Measurements from ENCODE around the gene GNPTG.

GNPTG gene

DNA sequence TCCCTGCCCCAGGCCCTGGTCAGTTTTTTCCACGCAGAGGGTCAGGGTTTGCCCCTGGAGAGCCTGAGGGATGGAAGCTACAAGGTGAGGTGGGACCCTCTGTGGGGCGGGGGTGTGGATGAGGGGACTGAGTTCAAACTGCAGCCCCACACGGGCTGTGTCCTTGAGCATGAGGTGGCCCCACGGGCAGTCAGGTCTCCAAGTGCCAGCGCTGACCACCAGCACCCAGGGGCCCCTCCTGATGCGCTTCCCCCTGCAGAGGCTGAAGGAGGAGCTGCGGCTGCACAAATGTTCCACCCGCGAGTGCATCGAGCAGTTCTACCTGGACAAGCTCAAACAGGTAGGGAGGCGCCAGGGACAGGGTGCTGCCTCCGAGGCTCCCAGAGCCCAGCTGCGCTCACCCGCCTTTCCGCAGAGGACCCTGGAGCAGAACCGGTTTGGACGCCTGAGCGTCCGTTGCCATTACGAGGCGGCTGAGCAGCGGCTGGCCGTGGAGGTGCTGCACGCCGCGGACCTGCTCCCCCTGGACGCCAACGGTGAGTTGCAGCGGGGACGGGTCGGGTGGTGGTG, 4.4 kb upstream of the GNPTG start:
- no peak for DNase-seq (ENCODE audit: low read depth)

DNA sequence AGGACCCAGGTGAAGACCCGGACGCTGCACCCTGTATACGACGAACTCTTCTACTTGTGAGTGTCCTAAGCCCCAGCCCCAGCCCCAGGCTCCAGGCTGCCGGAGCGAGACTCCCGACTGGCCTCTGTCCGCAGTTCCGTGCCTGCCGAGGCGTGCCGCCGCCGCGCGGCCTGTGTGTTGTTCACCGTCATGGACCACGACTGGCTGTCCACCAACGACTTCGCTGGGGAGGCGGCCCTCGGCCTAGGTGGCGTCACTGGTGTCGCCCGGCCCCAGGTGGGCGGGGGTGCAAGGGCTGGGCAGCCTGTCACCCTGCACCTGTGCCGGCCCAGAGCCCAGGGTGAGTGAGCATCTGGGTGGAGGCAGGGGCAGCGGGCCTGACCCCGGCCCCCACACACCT, 3.8 kb upstream of the GNPTG start:
- DNase-seq (ENCODE audit: low read depth): no peak

DNA sequence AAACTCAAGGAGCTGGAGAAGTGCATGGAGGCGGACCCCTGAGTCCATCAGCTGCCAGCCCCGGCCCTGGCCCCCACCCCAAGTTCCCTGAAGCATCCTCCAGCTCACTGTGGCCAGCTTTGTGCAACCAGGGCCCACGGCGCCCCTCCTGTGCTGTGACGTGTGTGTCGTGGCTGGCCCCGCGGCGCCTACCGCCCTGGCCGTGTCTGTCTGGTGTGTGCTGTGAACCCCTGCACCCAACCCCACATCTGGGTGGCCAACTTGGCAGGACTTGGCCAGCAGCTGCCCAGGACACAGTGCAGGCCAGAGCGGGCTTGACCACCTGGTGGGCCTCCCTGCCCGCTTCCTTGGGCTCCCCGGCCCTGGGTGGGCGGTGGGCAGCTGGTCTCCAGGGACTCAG, 3.3 kb upstream of the GNPTG start:
- no peak for DNase-seq (ENCODE audit: low read depth)

DNA sequence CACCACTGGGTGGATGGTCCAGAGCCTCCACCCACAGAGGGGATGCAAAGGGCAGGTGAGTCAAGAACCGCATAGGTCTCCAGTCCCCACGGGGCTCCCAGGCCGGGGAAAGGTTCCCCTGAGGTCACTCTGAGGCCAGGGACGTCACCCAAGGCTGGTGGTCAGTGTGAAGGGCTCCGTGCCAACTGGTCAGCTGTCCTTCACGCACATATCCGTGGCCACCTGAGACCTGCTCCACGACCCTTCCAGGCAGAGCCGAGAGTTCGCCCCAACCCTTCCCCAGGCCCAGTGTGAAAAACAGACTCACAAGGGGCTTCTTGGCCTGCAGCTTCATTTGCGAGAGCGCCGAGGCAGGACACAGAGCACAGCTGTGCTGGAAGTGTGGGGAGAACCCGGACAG, 2.8 kb upstream of the GNPTG start:
- no peak for DNase-seq (ENCODE audit: low read depth)

GRCh38 chr16:1349351-1349750, 2.4 kb upstream of the GNPTG start:
- DNase-seq (ENCODE audit: low read depth): no peak

- no peak for DNase-seq (ENCODE audit: low read depth)
These were observed 1.8 kb upstream of the GNPTG start for GRCh38 chr16:1349951-1350350.

DNA sequence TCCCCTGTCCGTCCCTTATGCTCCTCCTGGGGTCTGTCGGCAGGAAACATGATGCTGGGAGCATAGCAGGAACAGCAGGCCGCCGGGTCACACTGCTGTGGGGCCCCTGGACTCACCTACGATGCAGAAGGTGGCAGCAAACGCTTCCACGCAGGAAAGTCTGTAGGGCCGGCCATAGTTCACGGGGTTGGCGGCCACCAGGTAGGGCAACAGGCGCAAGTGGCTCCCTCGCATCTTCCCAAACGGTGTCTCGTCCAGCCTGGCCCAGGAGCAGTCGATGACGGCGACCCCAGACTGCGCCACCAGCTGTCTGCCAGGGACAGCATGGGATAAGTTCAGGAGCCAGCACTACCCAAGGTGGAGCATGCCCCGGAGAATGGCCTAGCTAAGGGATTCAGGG, 1.0 kb upstream of the GNPTG start:
- no peak for DNase-seq (ENCODE audit: low read depth)

GRCh38 chr16:1351215-1351581, 533 bp upstream of the GNPTG start:
- no peak for DNase-seq (ENCODE audit: low read depth)

GRCh38 chr16:1354815-1355540, 3.2 kb downstream of the GNPTG start:
- DNase-seq (ENCODE audit: low read depth): no peak

DNA sequence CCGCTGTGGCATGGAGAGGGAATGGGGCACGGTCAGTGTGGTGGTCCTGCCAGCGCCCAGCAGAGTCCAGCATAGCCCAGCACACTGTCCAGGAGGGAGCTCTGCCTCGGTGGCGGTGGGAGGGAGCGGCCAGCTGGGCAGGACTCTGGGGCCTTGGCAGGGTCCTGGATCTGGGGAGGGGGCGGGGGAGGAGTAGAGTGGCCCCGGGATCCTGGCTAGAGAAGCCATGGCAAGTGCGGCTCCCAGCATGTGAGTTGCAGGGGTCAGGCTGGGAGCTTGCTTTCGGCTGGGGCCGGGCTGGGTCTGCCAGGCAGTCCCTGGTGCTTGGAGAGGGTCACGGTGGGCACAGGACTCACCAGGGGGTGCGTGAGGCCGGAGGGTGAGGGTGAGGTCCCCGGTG, 3.9 kb downstream of the GNPTG start:
- no peak for DNase-seq (ENCODE audit: low read depth)

GRCh38 chr16:1356061-1356900, 4.5 kb downstream of the GNPTG start:
- DNase-seq (ENCODE audit: low read depth): no peak

DNA sequence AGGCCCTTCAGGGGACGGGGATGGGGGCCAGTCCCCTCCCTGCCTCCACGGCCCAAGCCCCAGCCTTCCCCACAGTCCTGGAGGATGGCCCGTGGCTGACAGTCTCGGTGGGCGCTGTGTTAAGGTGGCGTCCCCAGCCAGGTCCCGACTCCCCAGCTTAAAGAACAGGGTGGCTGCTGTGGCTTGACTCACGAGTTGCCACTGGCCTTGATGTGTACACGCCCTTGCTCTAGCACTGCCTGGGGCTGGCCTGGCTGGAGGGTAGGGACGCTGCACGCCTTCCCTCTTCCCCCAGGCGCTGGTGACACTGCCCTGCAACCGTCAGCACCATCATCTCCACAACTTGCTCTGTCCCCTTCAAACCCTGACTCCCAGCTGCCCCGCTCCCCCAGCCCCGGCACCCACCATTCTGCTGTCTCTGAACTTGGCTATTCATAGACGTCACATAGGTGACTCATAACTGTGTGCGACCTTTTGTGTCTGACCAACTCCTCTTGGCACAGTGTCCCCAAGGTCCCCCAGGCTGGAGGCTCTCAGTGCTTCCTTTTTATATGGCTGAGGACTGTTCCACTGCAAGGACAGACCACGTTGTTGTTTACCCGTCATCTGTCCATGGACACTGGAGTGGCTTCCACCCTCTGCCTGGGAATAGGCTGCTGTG, 6.3 kb downstream of the GNPTG start:
- DNase-seq (ENCODE audit: low read depth): no peak

DNA sequence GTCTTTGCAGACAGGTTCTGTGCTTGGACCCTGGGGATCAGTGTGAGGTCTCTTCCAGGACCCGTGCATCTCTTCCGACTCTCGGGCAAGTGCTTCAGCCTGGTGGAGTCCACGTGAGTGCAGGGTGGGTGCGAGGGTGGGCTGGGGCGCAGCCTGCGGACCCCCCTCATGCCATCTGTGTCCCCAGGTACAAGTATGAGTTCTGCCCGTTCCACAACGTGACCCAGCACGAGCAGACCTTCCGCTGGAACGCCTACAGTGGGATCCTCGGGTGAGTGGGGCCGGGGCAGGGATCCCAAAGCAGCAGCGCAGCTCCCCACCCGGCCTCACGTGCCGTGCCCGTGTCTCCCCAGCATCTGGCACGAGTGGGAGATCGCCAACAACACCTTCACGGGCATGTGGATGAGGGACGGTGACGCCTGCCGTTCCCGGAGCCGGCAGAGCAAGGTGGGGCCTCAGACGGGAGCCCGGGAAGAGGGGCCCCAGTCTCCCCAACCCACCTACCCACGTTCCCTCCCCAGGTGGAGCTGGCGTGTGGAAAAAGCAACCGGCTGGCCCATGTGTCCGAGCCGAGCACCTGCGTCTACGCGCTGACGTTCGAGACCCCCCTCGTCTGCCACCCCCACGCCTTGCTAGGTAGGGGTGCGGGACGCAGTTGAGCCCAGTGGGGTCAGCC, 10.1 kb downstream of the GNPTG start:
- no peak for DNase-seq (ENCODE audit: low read depth)

- DNase-seq (ENCODE audit: low read depth): no peak
These were observed 11.1 kb downstream of the GNPTG start for GRCh38 chr16:1362807-1363206.

DNA sequence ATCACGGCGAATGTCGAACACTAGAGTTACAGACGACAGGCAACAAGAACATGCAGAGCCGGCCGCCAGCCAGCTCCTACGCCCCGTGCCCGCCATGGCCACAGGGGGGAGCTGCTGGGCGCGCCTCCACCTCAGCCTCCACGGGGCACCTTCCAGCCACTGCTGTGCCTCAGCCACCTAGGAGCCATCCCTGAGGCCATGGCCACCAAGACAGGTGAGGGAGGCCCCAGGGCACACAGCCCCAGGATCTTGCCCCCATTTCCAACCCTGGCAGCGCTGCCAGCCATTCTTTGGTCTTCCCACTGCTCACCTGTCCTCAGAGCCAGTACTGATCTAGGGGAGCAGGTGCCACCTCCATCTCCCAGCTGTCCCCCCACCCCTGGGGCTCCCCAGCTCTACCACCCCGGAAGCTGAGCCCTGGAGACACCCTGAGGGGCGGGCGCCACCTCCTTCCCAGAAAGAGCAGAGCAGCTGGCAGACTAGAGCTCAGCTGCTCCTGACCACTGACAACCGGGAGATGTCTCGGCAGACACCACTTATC, 11.8 kb downstream of the GNPTG start:
- no peak for DNase-seq (ENCODE audit: low read depth)

DNA sequence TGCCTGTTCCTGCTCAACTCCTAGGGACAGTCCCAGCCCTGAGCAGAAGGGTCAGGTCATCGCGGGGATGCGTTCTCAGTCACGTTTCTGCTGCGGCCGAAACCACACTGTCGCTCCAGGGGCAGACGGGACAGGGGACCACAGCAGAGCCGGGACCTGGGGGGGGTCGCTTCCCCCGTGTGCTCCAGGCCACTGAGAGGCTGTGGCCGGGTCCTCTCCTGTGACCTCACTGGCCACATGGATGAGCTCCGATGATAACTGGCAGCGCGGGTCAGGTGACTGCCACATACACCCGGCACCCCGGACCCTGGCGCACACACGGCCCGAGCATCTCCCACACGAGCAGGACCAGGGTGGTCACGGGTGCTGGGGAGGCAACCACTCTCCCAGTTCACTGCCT, 12.8 kb downstream of the GNPTG start:
- no peak for DNase-seq (ENCODE audit: low read depth)

GRCh38 chr16:1366060-1366711, 14.5 kb downstream of the GNPTG start:
- no peak for DNase-seq (ENCODE audit: low read depth)

DNA sequence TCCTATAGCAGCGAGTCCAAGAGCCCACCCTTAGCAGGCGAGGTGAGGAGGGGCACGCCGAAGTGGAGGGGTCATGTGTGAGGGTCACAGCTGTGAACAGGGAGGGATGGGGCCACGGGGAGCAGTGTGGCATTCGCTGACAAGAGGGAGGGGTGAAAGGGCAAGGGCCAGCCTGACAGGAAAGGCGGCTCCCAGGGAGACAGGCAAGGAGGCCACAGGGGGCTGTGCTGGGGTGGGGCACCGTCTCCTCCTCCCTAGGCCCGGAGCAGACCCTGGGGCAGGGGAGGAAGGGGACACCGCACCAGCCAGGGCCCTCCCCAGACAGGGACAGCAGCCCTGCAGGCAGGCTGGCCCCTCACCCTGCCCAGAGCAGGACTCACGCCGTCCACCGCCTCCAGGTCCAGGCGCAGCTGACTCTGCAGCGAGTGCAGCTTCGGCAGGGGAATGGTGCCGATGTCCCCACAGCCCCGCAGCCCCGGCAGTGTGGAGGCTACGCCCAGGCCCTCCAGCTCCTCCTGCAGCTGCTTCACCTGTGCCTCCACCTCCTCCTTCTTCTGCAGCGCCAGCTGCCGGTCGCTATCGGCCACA, 15.1 kb downstream of the GNPTG start:
- no peak for DNase-seq (ENCODE audit: low read depth)

DNA sequence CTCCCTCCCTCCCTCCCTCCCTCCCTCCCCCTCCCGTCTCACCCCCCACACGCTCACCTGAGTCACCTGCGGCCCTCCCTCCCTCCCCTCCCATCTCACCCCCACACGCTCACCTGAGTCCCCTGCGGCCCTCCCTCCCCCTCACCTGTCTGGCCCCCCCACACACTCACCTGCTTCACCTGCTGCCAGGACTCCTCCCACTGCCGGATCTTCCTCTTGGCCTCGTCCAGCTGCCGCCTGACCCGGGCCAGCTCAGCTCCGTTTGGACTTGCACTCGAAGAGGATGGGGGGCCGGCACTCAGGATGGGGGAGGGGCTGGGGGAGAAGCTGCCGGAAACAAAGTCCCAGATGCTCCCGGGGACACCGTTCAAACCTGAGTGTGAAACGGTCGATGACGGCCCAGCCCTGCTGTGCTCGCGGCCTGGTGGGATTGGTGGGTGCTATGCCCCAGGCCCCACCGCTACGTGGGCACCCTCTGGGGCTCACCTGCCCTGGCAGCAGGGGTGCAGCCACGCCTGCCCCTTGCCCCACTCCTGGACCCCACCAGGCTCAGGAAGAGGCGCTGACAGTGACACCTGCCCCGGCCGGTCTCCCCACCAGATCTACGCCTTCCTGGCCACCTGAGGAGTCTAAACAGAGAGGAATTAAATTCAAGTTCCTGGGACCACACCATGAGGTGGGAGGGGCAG, 15.9 kb downstream of the GNPTG start:
- no peak for DNase-seq (ENCODE audit: low read depth)

All from T-helper 22 cell (primary cell).